ENCODE results near the gene CALB2. TPM values are rescaled to one million over a fixed set of nuclear protein-coding genes. Genes with fewer than 3 reads are reported as not detected.

Gene CALB2
- total RNA-seq, 3 donors from 2014 or later = 7.5 to 169 (median 22.2) TPM

- no peak for DNase-seq (ENCODE audit: low spot score in 2 of 2)
- intact Hi-C loops (cut with DNase I; ENCODE audit: low total_unique reads) = loop anchor here (10.0 kb wide), 1 partner anchor 201 kb away; no protein-coding TSS in a partner anchor
- peaks cover 0 to 5% of the 10 kb centered on the region in 2 donors for H3K9me3 ChIP-seq
- TF ChIP-seq POLR2AphosphoS5 (IDR thresholded peaks at IDR 0.05) (no peak), CTCF (IDR thresholded peaks at IDR 0.05) (no peak), POLR2A (IDR thresholded peaks at IDR 0.05) (no peak)
- H3K27me3 ChIP-seq = peaks cover 0 to 10% of the 10 kb centered on the region in 2 donors
- H3K36me3 ChIP-seq = no peaks in the 10 kb centered on the region
- H3K4me3 ChIP-seq = no peak overlapping the region
- no peak overlapping the region for H3K27ac ChIP-seq
- no peaks in the 10 kb centered on the region for H3K4me1 ChIP-seq
These were observed 55.5 kb downstream of the CALB2 start for GRCh38 chr16:71414038-71414437.

GRCh38 chr16:71421911-71422310 is 63.4 kb downstream of the CALB2 start:
- H3K9me3 ChIP-seq = peaks cover 0 to 5% of the 10 kb centered on the region in 2 donors
- TF ChIP-seq CTCF (IDR thresholded peaks at IDR 0.05) (no peak), POLR2AphosphoS5 (IDR thresholded peaks at IDR 0.05) (no peak)
- intact Hi-C loops (cut with DNase I; ENCODE audit: low total_unique reads) = no loop called here
- no peak for DNase-seq (ENCODE audit: low spot score in 2 of 2)
- no peak overlapping the region for H3K27ac ChIP-seq
- H3K4me3 ChIP-seq = no peak overlapping the region
- peaks cover 0 to 42% of the 10 kb centered on the region in 2 donors for H3K27me3 ChIP-seq
- H3K4me1 ChIP-seq = no peaks in the 10 kb centered on the region
- H3K36me3 ChIP-seq = no peaks in the 10 kb centered on the region

GRCh38 chr16:71423016-71423415 is 64.5 kb downstream of the CALB2 start:
- TF ChIP-seq CTCF (IDR thresholded peaks at IDR 0.05) = no peak
- TF ChIP-seq POLR2A (IDR thresholded peaks at IDR 0.05) = no peak
- no peak for TF ChIP-seq POLR2AphosphoS5 (IDR thresholded peaks at IDR 0.05)
- no peaks in the 10 kb centered on the region for H3K9me3 ChIP-seq
- DNase-seq (ENCODE audit: low spot score in 2 of 2) = no peak

GRCh38 chr16:71423865-71424264 is 65.3 kb downstream of the CALB2 start:
- intact Hi-C loops (cut with DNase I; ENCODE audit: low total_unique reads) = no loop called here
- Histone ChIP-seq H3K4me1 (no peaks in the 10 kb centered on the region), H3K4me3 (no peak overlapping the region), H3K9me3 (peaks cover 0 to 6% of the 10 kb centered on the region in 2 donors), H3K36me3 (no peaks in the 10 kb centered on the region), H3K27me3 (peaks cover 0 to 37% of the 10 kb centered on the region in 2 donors), H3K27ac (no peak overlapping the region)
- DNase-seq (ENCODE audit: low spot score in 2 of 2) = no peak
- TF ChIP-seq POLR2AphosphoS5 (IDR thresholded peaks at IDR 0.05) (no peak), CTCF (IDR thresholded peaks at IDR 0.05) (no peak), POLR2A (IDR thresholded peaks at IDR 0.05) (no peak)

More at GRCh38 chr16:71423016-71423415, 64.5 kb downstream of the CALB2 start:
- intact Hi-C loops (cut with DNase I; ENCODE audit: low total_unique reads) = no loop called here
- Histone ChIP-seq H3K27me3 (peaks cover 0 to 38% of the 10 kb centered on the region in 2 donors), H3K4me3 (no peak overlapping the region), H3K27ac (no peak overlapping the region), H3K36me3 (no peaks in the 10 kb centered on the region), H3K4me1 (no peaks in the 10 kb centered on the region)

GRCh38 chr16:71424626-71425025 is 66.1 kb downstream of the CALB2 start:
- peaks cover 0 to 37% of the 10 kb centered on the region in 2 donors for H3K27me3 ChIP-seq
- H3K4me3 ChIP-seq = no peak overlapping the region
- no peak for DNase-seq (ENCODE audit: low spot score in 2 of 2)
- peaks cover 0 to 8% of the 10 kb centered on the region in 2 donors for H3K9me3 ChIP-seq
- no peaks in the 10 kb centered on the region for H3K36me3 ChIP-seq
- no peak overlapping the region for H3K27ac ChIP-seq
- intact Hi-C loops (cut with DNase I; ENCODE audit: low total_unique reads) = no loop called here
- no peaks in the 10 kb centered on the region for H3K4me1 ChIP-seq
- TF ChIP-seq CTCF (IDR thresholded peaks at IDR 0.05) (no peak), POLR2A (IDR thresholded peaks at IDR 0.05) (no peak), POLR2AphosphoS5 (IDR thresholded peaks at IDR 0.05) (no peak)
